HepG2 (cell line): ENCODE data around the gene PEX11B. TPM values are rescaled to one million over a fixed set of nuclear protein-coding genes. Genes with fewer than 3 reads are reported as not detected.

Experiments
- AHDC1 ChIP-seq: sonication (generic); formaldehyde crosslinking; IDR thresholded peaks from 2 replicates; pipeline ENCODE4 v1.5.1; 2020; ENCODE audit warnings: mild to moderate bottlenecking, missing genetic modification reagents, borderline replicate concordance
- FOXA1 ChIP-seq, 2 experiments: fragments of 450-650 bp in 1 of 2; sonication (generic) in 1 of 2; formaldehyde crosslinking in 1 of 2; IDR thresholded peaks; 2 replicates each; pipeline versions ENCODE4 v1.4.0 to v1.6.1; 2016 to 2020; ENCODE audit warnings: missing genetic modification reagents in 1 of 2
- GABPA ChIP-seq, 2 experiments: IDR thresholded peaks; 2 replicates each; pipeline ENCODE4 v1.6.1; 2011 to 2016; ENCODE audit warnings: low read depth in 2 of 2, low read length in 1 of 2, missing biosample characterization in 1 of 2, missing genetic modification characterization in 1 of 2
- HOXA9 ChIP-seq: sonication (generic); formaldehyde crosslinking; IDR thresholded peaks from 2 replicates; pipeline ENCODE4 v1.8.1; 2022; ENCODE audit warnings: missing genetic modification reagents, mild to moderate bottlenecking, moderate library complexity, borderline replicate concordance
- KDM5B ChIP-seq: sonication (generic); formaldehyde crosslinking; IDR thresholded peaks from 2 replicates; pipeline ENCODE4 v1.4.0; 2020; ENCODE audit warnings: missing genetic modification reagents, mild to moderate bottlenecking, borderline replicate concordance
- MLX ChIP-seq: IDR thresholded peaks from 2 replicates; pipeline ENCODE4 v1.6.1; 2016
- NR2C2 ChIP-seq: sonication (generic); formaldehyde crosslinking; IDR thresholded peaks from 2 replicates; pipeline ENCODE4 v1.4.0; 2020; ENCODE audit warnings: missing genetic modification reagents, mild to moderate bottlenecking, moderate library complexity, borderline replicate concordance
- PRDM15 ChIP-seq: sonication (generic); formaldehyde crosslinking; IDR thresholded peaks from 2 replicates; pipeline ENCODE4 v1.4.0; 2020; ENCODE audit warnings: missing genetic modification reagents
- RFXANK ChIP-seq: IDR thresholded peaks from 2 replicates; pipeline ENCODE4 v1.6.1; 2016
- SP2 ChIP-seq: sonication (generic); formaldehyde crosslinking; IDR thresholded peaks from 2 replicates; pipeline ENCODE4 v1.5.1; 2020; ENCODE audit warnings: mild to moderate bottlenecking, missing genetic modification reagents
- XBP1 ChIP-seq: sonication (generic); formaldehyde crosslinking; IDR thresholded peaks from 2 replicates; pipeline ENCODE4 v1.5.0; 2020; ENCODE audit warnings: missing genetic modification reagents
- YY1 ChIP-seq: IDR thresholded peaks from 2 replicates; pipeline ENCODE4 v1.6.1; 2011; ENCODE audit warnings: low read length, low read depth, moderate library complexity, mild to moderate bottlenecking; ENCODE audit not compliant: insufficient read depth, insufficient replicate concordance
- ZBTB8A ChIP-seq: sonication (generic); formaldehyde crosslinking; IDR thresholded peaks from 2 replicates; pipeline ENCODE4 v1.4.0; 2020; ENCODE audit warnings: mild to moderate bottlenecking, low read depth, missing genetic modification reagents, borderline replicate concordance
- ZC3H13 ChIP-seq: sonication (generic); formaldehyde crosslinking; IDR thresholded peaks from 2 replicates; pipeline ENCODE4 v1.8.1; 2023; ENCODE audit warnings: mild to moderate bottlenecking, missing genetic modification reagents, moderate library complexity
- ZFP90 ChIP-seq: sonication (generic); formaldehyde crosslinking; IDR thresholded peaks from 2 replicates; pipeline ENCODE4 v1.8.0; 2022; ENCODE audit warnings: missing genetic modification reagents, mild to moderate bottlenecking, inconsistent platforms, borderline replicate concordance
- ZMAT5 ChIP-seq: sonication (generic); formaldehyde crosslinking; IDR thresholded peaks from 2 replicates; pipeline ENCODE4 v1.5.0; 2020; ENCODE audit warnings: mild to moderate bottlenecking, low read depth, missing genetic modification reagents, borderline replicate concordance
- polyA plus RNA-seq, 8 experiments: library from polyadenylated mRNA; depleted of rRNA in 3 of 8; stranded (reverse) in 7 of 8; unstranded in 1 of 8; fragments of >200 nt; fragmentation: Illumina TruSeq in 4 of 8; extraction: Trizol in 4 of 8; gene quantifications; 2 replicates each; pipeline versions ENCODE4 v1.2.1 to v1.2.3, GENCODE V29; 2011 to 2016; ENCODE audit warnings: low read depth in 4 of 8, missing spikeins in 1 of 8, mixed read lengths in 1 of 8; ENCODE audit not compliant: insufficient read depth in 1 of 8
- total RNA-seq, 5 experiments: library from RNA; depleted of rRNA; stranded (reverse); fragments of >200 nt; fragmentation: Illumina TruSeq; extraction: Trizol; gene quantifications; 2 replicates each; pipeline ENCODE4 v1.2.3, GENCODE V29; 2016; ENCODE audit warnings: low read depth in 1 of 5

PEX11B gene
- total and polyA plus RNA-seq, 2 of the 13 experiments (the other 11 are each of a cell fraction or from before 2014, with no cell fraction given), result 21.6 to 48.4 TPM

GRCh38 chr1:145964328-145965118 is 46.0 kb upstream of the PEX11B start, which contains the start of the genes ANKRD34A and POLR3GL (continued):
- TF ChIP-seq PRDM15, result no peak
- TF ChIP-seq KDM5B, result peak; percentile 59; the same call in 1 of the 2 replicates
- no peak for TF ChIP-seq ZMAT5 (CRISPR knock-in tag)
- 0 out of 2 replicates have a peak, but pooled peaks have one; percentile 48 for TF ChIP-seq AHDC1 (CRISPR knock-in tag)
- peak; percentile 56 for TF ChIP-seq GABPA (IDR thresholded peaks at IDR 0.05; ENCODE audit: low read depth, low read length)
- peak; percentile 87 for TF ChIP-seq GABPA (CRISPR knock-in tag; IDR thresholded peaks at IDR 0.05; ENCODE audit: low read depth)
- TF ChIP-seq NR2C2 (CRISPR knock-in tag), result peak; percentile 70; the same call in 1 of the 2 replicates
- peak; percentile 26 for TF ChIP-seq YY1
- TF ChIP-seq SP2 (CRISPR knock-in tag), result peak; percentile 82
- TF ChIP-seq ZFP90 (CRISPR knock-in tag), result 0 out of 2 replicates have a peak, but pooled peaks have one; percentile 62
- TF ChIP-seq RFXANK (CRISPR knock-in tag), result 0 out of 2 replicates have a peak, but pooled peaks have one; percentile 51
- no peak for TF ChIP-seq XBP1 (CRISPR knock-in tag)
- peak; percentile 66; the same call in 1 of the 2 replicates for TF ChIP-seq MLX (CRISPR knock-in tag)
- TF ChIP-seq ZC3H13 (CRISPR knock-in tag), result no peak
- no peak for TF ChIP-seq HOXA9 (CRISPR knock-in tag)
- TF ChIP-seq ZBTB8A (CRISPR knock-in tag), result no peak
- TF ChIP-seq FOXA1 (IDR thresholded peaks at IDR 0.05), result no peak
- TF ChIP-seq FOXA1 (CRISPR knock-in tag; IDR thresholded peaks at IDR 0.05), result 0 out of 2 replicates have a peak, but pooled peaks have one; percentile 6
